Middle frontal gyrus (tissue), 1 donor: ENCODE measurements around the gene ADAM21.
"Not testable (repeated sequence)": the region's sequence is repeated elsewhere in the genome, so short reads cannot be mapped to it uniquely, and the experiment has no call there.

Experiments used
- DNase-seq: peaks from one replicate; pipeline ENCODE4 v3.0.0-alpha.2; 2015; ENCODE audit warnings: low spot score; ENCODE audit errors: extremely low spot score

ADAM21 gene

GRCh38 chr14:70451874-70452273 is at the start of gene ADAM21:
TSS of gene ADAM21 (plus strand) at chr14:70452174. CDS start at chr14:70457500, 5,326 bp downstream.
- DNase-seq: no peak

DNA sequence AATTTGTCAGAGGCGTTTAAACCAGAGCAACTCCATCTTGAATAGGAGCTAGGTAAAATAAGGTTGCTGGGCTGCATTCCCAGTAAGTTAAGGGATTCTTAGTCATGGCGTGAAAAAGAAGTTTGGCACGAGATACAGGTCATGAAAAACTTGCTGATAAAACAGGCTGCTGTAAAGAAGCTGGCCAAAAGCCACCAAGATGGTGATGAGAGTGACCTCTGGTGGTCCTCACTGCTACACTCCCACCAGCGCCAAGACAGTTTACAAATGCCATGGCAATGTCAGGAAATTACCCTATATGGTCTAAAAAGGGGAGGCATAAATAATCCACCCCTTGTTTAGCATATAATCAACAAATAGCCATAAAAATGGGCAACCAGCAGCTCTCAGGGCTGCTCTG is 48.6 kb upstream of the ADAM21 start:
- DNase-seq: not testable (repeated sequence)

- not testable (repeated sequence) for DNase-seq
Measured at GRCh38 chr14:70406216-70406615, 45.8 kb upstream of the ADAM21 start.

DNA sequence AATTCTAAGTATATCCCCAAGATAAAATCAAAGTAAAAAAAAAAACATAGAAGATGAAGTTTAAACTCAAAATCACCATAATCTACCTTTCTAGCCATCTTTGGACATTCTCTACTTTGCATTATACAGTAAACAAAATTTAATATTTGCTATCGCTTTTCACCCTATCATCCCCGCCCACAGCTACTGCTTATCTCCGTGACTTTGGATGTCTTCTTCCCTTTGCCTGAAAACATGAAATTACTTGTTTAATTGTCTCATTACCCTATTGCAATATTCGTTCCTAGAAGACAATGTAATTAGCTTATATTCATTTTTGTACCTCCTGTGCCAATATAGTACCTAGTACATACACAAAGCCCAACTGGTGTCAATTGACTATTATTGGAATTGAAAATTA is 44.4 kb upstream of the ADAM21 start:
- DNase-seq: no peak

DNA sequence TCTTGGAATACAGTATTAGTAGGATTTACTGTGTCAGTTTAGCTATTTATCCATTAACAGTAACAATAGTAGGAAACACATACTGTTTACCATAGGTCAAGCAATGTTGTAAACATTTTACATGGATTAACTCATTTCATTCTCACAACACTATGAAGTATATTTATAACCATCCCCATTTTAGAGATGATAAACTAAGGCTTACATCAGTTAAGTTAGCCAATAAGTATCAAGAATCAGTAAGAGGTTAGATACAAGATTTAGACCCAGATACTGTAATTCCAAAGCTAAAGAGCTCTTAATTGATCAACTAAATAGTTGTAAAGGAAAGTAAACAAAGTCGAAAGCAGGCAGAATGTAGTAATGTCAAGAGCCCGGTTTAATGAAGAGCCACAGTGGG is 36.2 kb upstream of the ADAM21 start:
- no peak for DNase-seq

DNA sequence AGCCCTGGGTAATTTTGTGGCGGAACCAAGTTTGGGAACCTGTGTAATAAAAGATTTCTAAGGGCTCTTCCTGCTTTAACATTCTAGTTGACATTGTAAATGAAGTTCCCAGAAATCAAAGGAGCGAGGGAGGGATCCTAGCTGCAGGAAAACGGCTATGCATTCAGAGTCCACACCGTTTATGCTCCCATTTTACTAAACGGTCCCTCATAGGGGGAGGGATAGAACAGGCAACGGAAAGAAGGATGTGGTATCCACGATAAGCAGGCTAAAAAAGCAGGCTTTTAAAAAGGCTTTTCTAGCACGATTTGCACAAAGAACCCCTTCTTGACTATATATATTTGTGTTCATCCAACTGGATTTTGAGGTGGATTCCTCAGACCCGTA is 35.6 kb upstream of the ADAM21 start:
- no peak for DNase-seq

DNA sequence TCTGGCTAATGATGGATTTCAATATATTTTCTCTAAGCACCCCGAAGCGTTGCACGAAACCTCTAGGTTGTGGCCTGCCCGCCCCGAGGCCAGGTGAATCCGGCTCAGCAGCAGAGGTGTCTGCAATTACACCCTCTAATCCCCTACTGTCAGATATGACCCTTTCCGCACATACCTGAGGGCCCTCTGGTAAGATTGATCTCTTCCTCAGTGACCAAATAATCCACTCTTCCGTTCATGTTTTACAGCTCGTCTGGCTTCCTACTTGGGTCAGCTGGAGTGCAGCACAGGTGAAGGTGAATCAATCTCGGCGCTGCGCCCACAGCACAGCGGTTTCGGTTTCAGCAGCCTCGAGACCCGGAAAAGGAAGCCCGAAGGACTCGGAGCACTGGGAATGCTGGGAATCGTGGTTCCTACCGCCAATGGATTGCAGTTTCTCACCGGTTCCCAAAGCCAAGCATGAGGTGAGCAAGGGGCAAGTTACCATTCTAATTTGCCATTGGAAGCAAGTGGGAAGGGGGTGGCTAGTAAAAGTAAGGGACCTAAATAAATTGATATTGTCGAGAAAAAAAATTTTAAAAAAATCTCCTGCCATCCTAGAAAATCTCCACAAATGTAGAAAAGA is 35.1 kb upstream of the ADAM21 start, which contains the start of gene SYNJ2BP:
Gene SYNJ2BP, minus strand, starts transcription at position 366 of the 625 bp plus-strand sequence. Its CDS starts 127 bp downstream, at position 239.
- peak; percentile 72 for DNase-seq

- not testable (repeated sequence) for DNase-seq
Measured at GRCh38 chr14:70419270-70419931, 32.6 kb upstream of the ADAM21 start.

DNA sequence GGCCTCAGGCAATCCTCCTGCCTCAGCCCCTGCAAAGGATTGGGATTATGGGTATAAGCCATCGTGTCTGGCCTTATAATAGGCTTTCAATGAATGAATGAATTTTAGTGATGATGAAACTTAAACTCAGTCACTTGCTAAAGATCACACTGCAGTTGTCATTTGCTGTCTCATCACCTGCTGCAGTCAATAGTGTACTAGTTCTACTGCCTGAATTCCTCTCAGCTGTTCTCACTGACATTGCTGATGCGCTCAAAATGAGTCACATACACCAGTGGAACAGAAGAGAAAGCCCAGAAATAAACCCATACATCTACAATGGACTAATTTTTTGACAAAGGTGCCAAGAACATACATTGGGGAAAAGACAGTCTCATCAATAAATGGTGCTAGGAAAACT is 29.4 kb upstream of the ADAM21 start:
- no peak for DNase-seq

- DNase-seq: no peak
Measured at GRCh38 chr14:70425354-70425753, 26.6 kb upstream of the ADAM21 start.

DNA sequence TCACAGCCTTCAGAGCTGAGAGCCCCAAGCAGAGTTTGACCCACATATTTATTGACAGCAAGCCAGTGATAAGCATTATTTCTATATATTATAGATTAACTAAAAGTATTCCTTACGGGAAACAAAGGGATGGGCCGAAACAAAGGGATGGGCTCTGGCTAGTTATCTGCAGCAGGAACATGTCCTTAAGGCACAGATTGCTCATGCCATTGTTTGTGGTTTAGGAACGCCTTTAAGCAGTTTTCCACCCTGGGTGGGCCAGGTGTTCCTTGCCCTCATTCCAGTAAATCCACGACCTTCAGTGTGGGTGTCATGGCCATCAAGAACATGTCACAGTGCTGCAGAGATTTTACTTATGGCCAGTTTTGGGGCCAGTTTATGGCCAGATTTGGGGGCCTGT is 25.4 kb upstream of the ADAM21 start:
- DNase-seq: not testable (repeated sequence)

GRCh38 chr14:70436867-70437266 is 15.1 kb upstream of the ADAM21 start:
- no peak for DNase-seq

DNA sequence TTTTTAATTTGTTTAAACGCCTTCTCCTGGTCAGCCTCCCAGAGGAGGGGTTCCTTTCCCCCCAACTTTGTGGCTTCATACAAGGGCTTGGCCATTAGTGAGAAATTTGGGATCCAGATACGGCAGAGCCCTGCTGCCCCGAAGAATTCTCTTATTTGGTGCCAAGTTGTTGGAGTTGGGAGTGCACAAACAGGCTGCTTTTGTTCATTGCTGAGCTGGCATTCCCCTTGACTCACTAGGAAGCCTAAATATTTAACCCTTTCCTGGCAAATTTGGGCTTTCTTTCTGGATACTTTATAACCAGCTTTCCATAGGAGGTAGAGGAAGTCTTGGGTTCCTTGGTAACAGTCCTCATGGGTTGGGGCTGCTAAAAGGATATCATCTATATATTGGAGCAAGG is 10.3 kb upstream of the ADAM21 start:
- DNase-seq: no peak

DNA sequence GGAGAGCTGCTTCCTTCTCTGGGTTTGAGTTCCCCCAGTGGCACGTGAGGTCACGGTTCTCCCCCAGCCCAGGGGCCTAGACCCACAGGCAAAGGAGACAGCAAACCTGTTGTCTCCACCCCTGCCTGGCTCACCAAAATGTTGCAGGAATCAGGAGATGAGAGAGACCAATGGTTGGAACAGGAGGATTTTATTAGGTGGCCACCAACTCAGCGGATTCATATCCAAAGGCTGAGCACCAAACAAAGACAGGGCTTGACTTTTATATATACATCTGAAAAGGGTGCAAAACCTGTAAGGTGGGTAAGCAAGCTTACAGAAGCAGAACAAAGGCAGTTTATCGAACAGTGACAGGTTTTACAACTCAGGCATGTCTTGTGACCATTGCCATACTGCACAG is 9.2 kb upstream of the ADAM21 start:
- DNase-seq: no peak

- DNase-seq: no peak
Measured at GRCh38 chr14:70448633-70449340, 3.2 kb upstream of the ADAM21 start.

DNA sequence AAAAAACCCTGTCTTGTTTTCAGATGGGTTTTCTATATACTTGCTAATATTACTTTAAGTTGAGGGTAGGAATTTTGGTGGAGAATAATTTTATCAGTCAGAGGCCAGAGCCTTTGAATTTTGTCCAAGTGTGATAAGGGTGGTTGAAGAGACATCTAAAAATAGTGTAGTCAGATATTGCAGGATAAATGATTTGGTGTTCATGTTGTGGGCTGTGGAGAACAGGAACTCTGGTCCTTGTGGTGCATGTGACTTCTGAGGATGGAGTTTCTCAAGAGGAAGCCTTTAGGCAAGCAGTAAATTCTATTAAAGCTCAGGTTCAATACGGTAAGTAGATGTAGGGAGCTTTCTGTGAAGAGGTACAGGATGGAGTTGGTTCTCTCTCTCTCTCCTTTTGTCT is 2.8 kb downstream of the ADAM21 start:
- no peak for DNase-seq

DNA sequence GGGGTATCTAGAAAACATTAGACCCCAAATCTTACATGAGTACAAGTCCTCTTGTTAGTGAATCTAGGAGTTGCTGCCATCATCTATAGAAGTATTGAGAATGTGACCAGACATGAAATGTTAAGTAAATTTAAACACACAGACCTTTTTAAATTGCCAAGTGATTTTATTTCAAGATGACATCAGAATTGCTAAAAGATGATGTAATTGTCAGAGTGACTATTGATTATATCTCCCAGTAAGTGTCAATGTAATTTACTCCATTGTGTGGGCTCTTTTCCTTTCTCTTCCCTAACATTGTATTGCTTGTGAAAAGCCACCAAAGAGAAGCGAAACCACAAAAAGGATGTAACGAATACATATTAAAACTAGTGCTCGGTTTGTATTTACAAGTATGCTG is 16.8 kb downstream of the ADAM21 start:
- no peak for DNase-seq

DNA sequence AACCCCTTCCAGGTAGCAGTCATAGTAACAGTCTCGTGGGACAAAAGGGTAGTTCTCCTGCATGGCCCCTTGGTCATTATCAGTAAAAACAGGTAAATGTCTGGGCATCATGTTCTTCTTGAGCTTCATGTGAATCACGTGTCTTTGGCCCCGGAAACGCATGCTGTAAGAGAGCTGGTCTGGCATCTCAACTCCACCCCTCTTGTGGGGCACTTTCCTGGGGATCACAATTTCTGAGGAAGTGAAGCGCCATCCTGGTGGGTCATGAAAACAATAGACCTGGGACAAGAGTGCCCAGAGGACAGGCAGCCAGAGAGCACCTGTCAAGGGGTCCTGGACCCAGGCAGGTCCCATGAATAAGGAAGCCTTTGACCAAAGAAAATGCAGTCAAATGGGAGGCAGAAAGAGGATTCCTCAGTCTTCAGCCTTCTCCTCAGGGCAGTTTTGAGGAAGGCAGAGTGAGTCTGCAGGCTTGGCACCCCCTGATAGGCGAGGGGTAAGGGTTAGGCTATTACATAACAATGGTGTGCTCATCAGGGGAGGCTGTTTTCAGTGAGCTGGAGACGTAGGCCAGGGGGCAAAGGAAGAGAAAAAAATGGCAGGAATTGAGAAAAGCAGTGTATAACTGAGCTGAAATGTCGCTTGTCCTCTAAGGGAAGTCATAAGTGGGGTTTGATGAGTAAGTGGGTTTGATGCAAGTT is 19.0 kb downstream of the ADAM21 start:
- not testable (repeated sequence) for DNase-seq

DNA sequence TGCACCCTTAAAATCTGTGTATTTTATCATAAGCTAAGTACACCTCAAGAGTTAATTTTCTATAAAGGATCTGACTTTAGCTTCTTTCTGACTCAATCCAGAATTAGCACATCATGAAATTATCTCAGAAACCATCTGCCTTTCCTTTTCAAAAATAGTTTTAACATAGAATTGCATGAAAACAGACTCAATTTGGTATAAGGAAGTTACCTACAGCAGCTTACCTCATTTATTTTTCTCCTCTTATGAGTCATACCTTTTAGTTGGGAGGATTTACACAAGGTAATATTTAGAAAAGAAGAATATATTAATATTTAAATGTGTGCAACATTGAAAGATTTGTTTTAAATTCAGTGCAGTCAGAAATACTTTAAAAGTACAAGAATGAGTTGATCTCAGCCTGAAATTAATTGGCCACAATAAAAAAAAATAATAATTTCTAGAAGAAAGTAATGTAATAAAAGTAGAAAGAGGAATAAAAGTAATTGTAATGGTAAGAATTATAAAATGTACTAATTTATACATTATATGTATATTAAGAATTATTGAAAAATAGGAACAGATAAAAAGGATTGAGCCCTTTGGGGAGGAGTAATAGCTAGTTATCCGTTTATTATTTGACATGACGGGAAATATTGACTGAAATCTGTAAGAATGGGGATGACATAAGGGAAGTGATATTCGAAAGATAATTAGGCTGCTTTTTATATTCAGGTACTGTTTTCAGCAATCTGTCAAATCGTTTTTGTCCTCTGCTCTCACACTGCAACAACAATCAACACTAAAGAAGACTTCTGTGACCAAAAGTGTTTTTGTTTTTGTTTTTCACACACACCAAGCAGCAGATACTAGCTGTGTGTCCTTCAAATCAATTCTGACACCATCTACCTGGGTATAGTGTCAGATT is 20.5 kb downstream of the ADAM21 start:
- no peak for DNase-seq

GRCh38 chr14:70473825-70474224 is 21.9 kb downstream of the ADAM21 start:
- no peak for DNase-seq

- not testable (repeated sequence) for DNase-seq
Measured at GRCh38 chr14:70475459-70475858, 23.5 kb downstream of the ADAM21 start.
